Mesothelial cell of epicardium (in vitro differentiated cells): ENCODE measurements around the gene TMEM238L. TPM values are rescaled to one million over a fixed set of nuclear protein-coding genes. Genes with fewer than 3 reads are reported as not detected.

Source experiments
- DNase-seq, 2 experiments: peaks; one replicate each; pipeline ENCODE4 v3.0.0; 2021; ENCODE audit warnings: low spot score in 2 of 2; ENCODE audit not compliant: unreplicated experiment in 2 of 2
- H3K27ac Mint-ChIP-seq: 2 replicates; pipeline ENCODE4 v1.8.0; 2021; ENCODE audit warnings: mixed read lengths
- H3K27me3 Mint-ChIP-seq: 2 replicates; pipeline ENCODE4 v1.8.0; 2021; ENCODE audit warnings: low read depth, mixed read lengths
- H3K36me3 Mint-ChIP-seq: 2 replicates; pipeline ENCODE4 v1.8.0; 2021; ENCODE audit warnings: mixed read lengths
- H3K4me1 Mint-ChIP-seq: 2 replicates; pipeline ENCODE4 v1.8.0; 2021; ENCODE audit warnings: mixed read lengths
- H3K4me3 Mint-ChIP-seq: 2 replicates; pipeline ENCODE4 v1.8.0; 2021; ENCODE audit warnings: mild to moderate bottlenecking, moderate library complexity, mixed read lengths
- H3K9me3 Mint-ChIP-seq: 2 replicates; pipeline ENCODE4 v1.8.0; 2021; ENCODE audit warnings: mixed read lengths
- CTCF ChIP-seq: fragments of 200-600 bp; sonication (generic); IDR thresholded peaks from one replicate; pipeline ENCODE4 v1.5.0; 2021; ENCODE audit warnings: antibody characterized with exemption; ENCODE audit not compliant: unreplicated experiment
- total RNA-seq: library from RNA; stranded (reverse); gene quantifications from 3 replicates; pipeline ENCODE4 v1.2.1, GENCODE V29; 2021

The TMEM238L gene
- total RNA-seq, 1 donor from 2014 or later: not detected

DNA sequence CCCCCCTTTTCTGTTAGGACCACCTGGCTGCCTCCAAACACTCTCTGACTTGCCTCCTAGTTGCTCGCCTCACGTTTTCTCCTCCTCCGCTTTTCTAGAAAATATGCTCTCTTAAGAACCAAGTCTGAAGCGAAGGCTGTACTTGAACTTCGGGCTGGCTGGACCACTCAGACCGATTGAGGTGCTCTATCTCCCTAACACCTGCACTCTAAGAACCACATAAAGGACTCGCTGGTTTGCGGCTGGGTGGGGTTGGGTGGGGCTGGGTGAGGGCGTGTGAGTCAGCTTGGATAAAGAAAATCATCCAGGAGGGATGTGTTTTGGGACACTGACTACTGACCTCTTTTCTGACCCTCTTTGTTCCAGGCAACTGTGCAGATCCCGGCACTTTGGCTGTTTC lies 51.2 kb downstream of the TMEM238L start:
- H3K9me3 Mint-ChIP-seq: no peaks in the 10 kb centered on the region
- H3K27me3 Mint-ChIP-seq: peaks cover 62% of the 10 kb centered on the region
- H3K4me1 Mint-ChIP-seq: peaks cover 5% of the 10 kb centered on the region
- no peaks in the 10 kb centered on the region for H3K36me3 Mint-ChIP-seq
- H3K4me3 Mint-ChIP-seq: no peak overlapping the region
- H3K27ac Mint-ChIP-seq: no peak overlapping the region
- DNase-seq: no peak
- no peak for TF ChIP-seq CTCF

DNA sequence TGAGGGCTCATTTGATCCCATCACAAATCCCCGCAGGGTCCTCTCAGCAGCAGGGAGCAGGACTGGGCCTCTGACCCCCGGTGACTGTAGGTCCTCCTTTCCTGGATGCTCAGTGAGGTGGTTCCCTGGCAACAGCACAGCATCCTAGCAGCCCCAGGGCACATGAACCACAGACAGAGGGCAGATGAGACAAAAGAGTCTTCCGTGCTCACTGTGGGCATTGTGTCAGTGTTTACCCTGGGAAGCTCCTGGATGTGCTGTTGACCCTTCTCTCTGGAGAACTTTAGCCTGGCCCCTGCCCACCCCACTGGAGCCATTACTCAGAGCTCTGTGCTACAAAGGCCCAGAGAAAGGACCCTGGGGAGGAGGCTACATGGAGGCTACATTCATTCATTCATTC lies 52.3 kb downstream of the TMEM238L start:
- H3K4me1 Mint-ChIP-seq: peaks cover 5% of the 10 kb centered on the region
- TF ChIP-seq CTCF: no peak
- H3K27me3 Mint-ChIP-seq: peaks cover 64% of the 10 kb centered on the region
- H3K4me3 Mint-ChIP-seq: no peak overlapping the region
- no peaks in the 10 kb centered on the region for H3K36me3 Mint-ChIP-seq
- H3K9me3 Mint-ChIP-seq: no peaks in the 10 kb centered on the region
- no peak for DNase-seq
- no peak overlapping the region for H3K27ac Mint-ChIP-seq

DNA sequence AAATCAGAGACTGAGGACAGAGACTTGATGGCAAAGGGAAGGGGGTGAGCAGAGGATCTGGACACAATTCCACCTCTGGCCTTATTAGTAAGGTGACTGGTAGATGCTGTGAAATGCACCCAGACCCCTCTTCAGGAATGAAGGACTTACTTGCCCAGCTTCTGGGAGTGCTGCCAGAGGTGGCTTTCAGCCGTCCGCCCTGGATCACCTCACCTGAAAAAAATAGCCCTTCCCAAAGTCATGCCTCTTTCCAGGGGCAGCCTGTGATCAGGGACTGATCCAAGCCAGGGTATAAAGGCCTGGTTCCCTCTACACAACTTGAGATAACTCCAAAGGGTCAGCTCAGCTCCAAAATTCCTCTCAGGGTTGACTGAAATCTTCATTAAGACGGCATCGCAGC lies 53.7 kb downstream of the TMEM238L start:
- Mint-ChIP-seq H3K4me3 (no peak overlapping the region), H3K9me3 (no peaks in the 10 kb centered on the region), H3K36me3 (no peaks in the 10 kb centered on the region), H3K27me3 (peaks cover 59% of the 10 kb centered on the region), H3K4me1 (peaks cover 3% of the 10 kb centered on the region), H3K27ac (no peak overlapping the region)
- no peak for TF ChIP-seq CTCF
- DNase-seq: no peak

DNA sequence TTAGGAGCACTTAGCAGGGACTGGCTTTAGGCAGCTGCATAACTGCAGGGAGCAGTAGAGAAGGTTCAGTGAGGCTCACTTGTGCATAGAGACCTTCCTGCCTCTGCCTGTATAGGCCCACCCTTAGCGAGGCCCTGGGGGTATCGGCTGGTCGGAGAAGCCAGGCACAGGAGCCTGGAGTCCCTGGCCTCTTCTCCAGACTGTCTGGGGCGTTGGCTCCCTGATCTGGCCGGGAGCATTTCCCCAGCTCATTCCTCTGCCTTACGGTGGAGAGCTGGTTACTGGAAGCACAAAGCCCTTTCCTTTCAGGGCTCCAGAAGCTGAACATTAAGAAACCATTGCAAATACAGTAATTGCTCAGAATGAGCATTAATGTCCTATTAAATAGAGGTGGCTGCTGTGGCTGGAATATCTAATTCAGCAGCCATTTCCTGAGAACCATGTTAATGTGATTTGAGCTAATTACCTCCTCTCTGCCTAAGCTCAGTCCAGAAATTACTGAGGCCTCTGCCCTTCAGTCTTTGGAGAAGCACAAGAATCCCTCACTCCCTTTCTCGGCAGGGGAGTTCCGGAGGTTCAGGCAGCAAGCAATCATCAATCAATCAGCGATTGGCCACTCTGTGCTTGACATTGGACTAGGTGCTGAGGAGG lies 55.2 kb downstream of the TMEM238L start:
- TF ChIP-seq CTCF: no peak
- no peak overlapping the region for H3K4me3 Mint-ChIP-seq
- peaks cover 5% of the 10 kb centered on the region for H3K4me1 Mint-ChIP-seq
- peaks cover 59% of the 10 kb centered on the region for H3K27me3 Mint-ChIP-seq
- H3K36me3 Mint-ChIP-seq: no peaks in the 10 kb centered on the region
- no peak overlapping the region for H3K27ac Mint-ChIP-seq
- DNase-seq: no peak
- H3K9me3 Mint-ChIP-seq: no peaks in the 10 kb centered on the region

GRCh38 chr17:10745231-10745630 lies 58.7 kb downstream of the TMEM238L start:
- Mint-ChIP-seq H3K27ac (no peak overlapping the region), H3K27me3 (peaks cover 63% of the 10 kb centered on the region)
- DNase-seq: no peak

More at GRCh38 chr17:10745231-10745630, 58.7 kb downstream of the TMEM238L start:
- Mint-ChIP-seq H3K36me3 (no peaks in the 10 kb centered on the region), H3K4me3 (no peak overlapping the region), H3K9me3 (no peaks in the 10 kb centered on the region), H3K4me1 (peaks cover 5% of the 10 kb centered on the region)
- no peak for TF ChIP-seq CTCF

Other genes starting within 250 kb of the TMEM238L start
- gene MYH3, start 146.8 kb downstream of the TMEM238L start, total RNA-seq: 3.7 to 4.3 TPM (median 3.7 TPM) in 3 replicates
- gene SCO1, start 106.6 kb downstream of the TMEM238L start, total RNA-seq: 29.0 to 30.7 TPM (median 29.8 TPM) in 3 replicates
- 9.1 to 12.2 TPM (median 11.5 TPM) in 3 replicates for gene ADPRM, start 106.5 kb downstream of the TMEM238L start, total RNA-seq
- gene TMEM220, start 74.1 kb downstream of the TMEM238L start, total RNA-seq: 3.9 to 5.7 TPM (median 4.9 TPM) in 3 replicates
- not detected in 3 replicates for gene PIRT, start 34.0 kb upstream of the TMEM238L start, total RNA-seq